ENCODE data around the gene GALC.

- no peak for TF ChIP-seq POLR2A (IDR thresholded peaks at IDR 0.05; ENCODE audit: low read depth, low read length)
- TF ChIP-seq POLR2AphosphoS5 (IDR thresholded peaks at IDR 0.05; ENCODE audit: low read depth, low read length), result no peak
- TF ChIP-seq SPI1 (IDR thresholded peaks at IDR 0.05; ENCODE audit: low read depth, low read length), result no peak
- TF ChIP-seq TAF1 (IDR thresholded peaks at IDR 0.05; ENCODE audit: low read depth, low read length), result no peak
- no peak for TF ChIP-seq POU2F2 (IDR thresholded peaks at IDR 0.05; ENCODE audit: low read depth, low read length)
These were observed 15.2 kb upstream of the GALC start for GRCh38 chr14:88008039-88008742.
